SK-N-SH (cell line): Measurements from ENCODE around the gene RCAN1. TPM values are rescaled to one million over a fixed set of nuclear protein-coding genes. Genes with fewer than 3 reads are reported as not detected.

Experiments used
- CTCF ChIA-PET: fragments of 300-600, 350-600 bp; formaldehyde crosslinking; extraction: SDS; loops from one replicate; lab custom pipeline; 2021; lab: Yijun Ruan, JAX
- POLR2A ChIA-PET: fragments of 350-600 bp; sonication (Branson Sonifier 250); formaldehyde crosslinking; extraction: SDS; loops from one replicate; lab custom pipeline; 2020; ENCODE audit warnings: antibody characterized with exemption, inconsistent platforms; lab: Yijun Ruan, JAX
- DNase-seq: peaks from one replicate; pipeline ENCODE4 v3.0.0; 2012
- H2AFZ ChIP-seq: fragments of 200-600 bp; sonication (generic); 2 replicates; pipeline ENCODE4 v1.8.1; 2016; ENCODE audit warnings: antibody characterized with exemption, mild to moderate bottlenecking, low read depth
- H3F3A ChIP-seq: fragments of 200-600 bp; sonication (generic); replicated peaks from 2 replicates; pipeline ENCODE3; 2016; ENCODE audit warnings: antibody characterized with exemption, mild to moderate bottlenecking; ENCODE audit not compliant: insufficient read depth
- H3K27ac ChIP-seq, 2 experiments: fragments of 200-500 bp in 1 of 2; fragments of 200-600 bp in 1 of 2; sonication (Bioruptor generic) in 1 of 2; sonication (generic), shearing (Covaris generic) in 1 of 2; 2 replicates each; pipeline versions ENCODE4 v1.5.1 to v1.6.1; 2014 to 2016; ENCODE audit warnings: low read depth in 2 of 2, inconsistent platforms in 1 of 2, low read length in 1 of 2, mild to moderate bottlenecking in 1 of 2, mixed read lengths in 1 of 2
- H3K27me3 ChIP-seq: fragments of 200-600 bp; sonication (generic), shearing (Covaris generic); 2 replicates; pipeline ENCODE4 v1.6.1; 2016; ENCODE audit warnings: mixed run types; ENCODE audit not compliant: insufficient read depth
- H3K36me3 ChIP-seq, 2 experiments: fragments of 200-500 bp in 1 of 2; fragments of 200-600 bp in 1 of 2; sonication (Bioruptor generic) in 1 of 2; sonication (generic) in 1 of 2; replicated peaks in 1 of 2; 2 replicates each; pipeline versions ENCODE3 to v1.5.1; 2014 to 2016; ENCODE audit warnings: low read length in 1 of 2, mild to moderate bottlenecking in 1 of 2; ENCODE audit not compliant: insufficient read depth in 2 of 2, control insufficient read depth in 1 of 2
- H3K4me1 ChIP-seq, 2 experiments: fragments of 200-500 bp in 1 of 2; fragments of 200-600 bp in 1 of 2; sonication (Bioruptor generic) in 1 of 2; sonication (generic), shearing (Covaris generic) in 1 of 2; 2 replicates each; pipeline versions ENCODE4 v1.5.1 to v1.6.1; 2014 to 2016; ENCODE audit warnings: low read depth in 1 of 2, low read length in 1 of 2, mixed run types in 1 of 2; ENCODE audit not compliant: insufficient read depth in 2 of 2, control insufficient read depth in 1 of 2
- H3K4me2 ChIP-seq: fragments of 200-600 bp; sonication (generic), shearing (Covaris generic); 2 replicates; pipeline ENCODE4 v1.6.1; 2017; ENCODE audit warnings: mixed run types
- H3K4me3 ChIP-seq, 2 experiments: fragments of 200-500 bp in 1 of 2; fragments of 200-600 bp in 1 of 2; sonication (Bioruptor generic) in 1 of 2; sonication (generic), shearing (Covaris generic) in 1 of 2; 2 replicates each; pipeline versions ENCODE4 v1.5.1 to v1.8.1; 2014 to 2016; ENCODE audit warnings: low read depth in 2 of 2, inconsistent platforms in 1 of 2, low read length in 1 of 2, mild to moderate bottlenecking in 1 of 2, mixed read lengths in 1 of 2, moderate library complexity in 1 of 2
- H3K79me2 ChIP-seq: fragments of 200-600 bp; sonication (generic); 2 replicates; pipeline ENCODE4 v1.8.1; 2017; ENCODE audit warnings: mild to moderate bottlenecking; ENCODE audit not compliant: insufficient read depth
- H3K9ac ChIP-seq: fragments of 200-600 bp; sonication (generic); 2 replicates; pipeline ENCODE4 v1.6.1; 2017; ENCODE audit warnings: mixed run types
- H3K9me2 ChIP-seq: fragments of 200-600 bp; sonication (generic); 2 replicates; pipeline ENCODE4 v1.6.1; 2017; ENCODE audit warnings: mixed run types
- H3K9me3 ChIP-seq: fragments of 200-600 bp; sonication (generic); 2 replicates; pipeline ENCODE4 v1.6.1; 2017; ENCODE audit warnings: mixed run types, mild to moderate bottlenecking, moderate library complexity
- H4K20me1 ChIP-seq: fragments of 200-600 bp; sonication (generic); 2 replicates; pipeline ENCODE4 v1.6.1; 2017; ENCODE audit warnings: mild to moderate bottlenecking, mixed run types; ENCODE audit not compliant: insufficient read depth
- FOSL2 ChIP-seq: IDR thresholded peaks from 2 replicates; pipeline ENCODE4 v1.4.0; 2012; ENCODE audit warnings: low read depth, mild to moderate bottlenecking, moderate library complexity, borderline replicate concordance
- FOXJ3 ChIP-seq: sonication (generic); formaldehyde crosslinking; IDR thresholded peaks from 2 replicates; pipeline ENCODE4 v1.5.1; 2020; ENCODE audit warnings: mild to moderate bottlenecking, missing genetic modification reagents
- FOXM1 ChIP-seq: IDR thresholded peaks from 2 replicates; pipeline ENCODE4 v1.4.0; 2012; ENCODE audit warnings: low read depth, mild to moderate bottlenecking
- GATA2 ChIP-seq: sonication (generic); formaldehyde crosslinking; IDR thresholded peaks from 2 replicates; pipeline ENCODE4 v1.5.0; 2020; ENCODE audit warnings: mild to moderate bottlenecking, missing genetic modification reagents
- MEF2A ChIP-seq: IDR thresholded peaks from 2 replicates; pipeline ENCODE4 v1.4.0; 2012; ENCODE audit warnings: low read depth, borderline replicate concordance
- MXI1 ChIP-seq: IDR thresholded peaks from 2 replicates; pipeline ENCODE4 v1.6.1; 2012; ENCODE audit warnings: mild to moderate bottlenecking, low read depth, low read length, improper control_type of control experiment
- RFX5 ChIP-seq: IDR thresholded peaks from 2 replicates; pipeline ENCODE4 v1.6.1; 2012; ENCODE audit warnings: mild to moderate bottlenecking, improper control_type of control experiment, low read length
- RXRA ChIP-seq: IDR thresholded peaks from 2 replicates; pipeline ENCODE4 v1.4.0; 2012; ENCODE audit warnings: low read depth, mild to moderate bottlenecking, borderline replicate concordance
- SMC3 ChIP-seq: IDR thresholded peaks from 2 replicates; pipeline ENCODE4 v1.6.1; 2012; ENCODE audit warnings: low read depth, low read length, improper control_type of control experiment
- TAF1 ChIP-seq: IDR thresholded peaks from 2 replicates; pipeline ENCODE4 v1.6.1; 2012; ENCODE audit warnings: low read depth, mild to moderate bottlenecking, low read length, moderate library complexity, borderline replicate concordance
- TCF12 ChIP-seq: IDR thresholded peaks from 2 replicates; pipeline ENCODE4 v1.4.0; 2012
- YY1 ChIP-seq: IDR thresholded peaks from 2 replicates; pipeline ENCODE4 v1.4.0; 2012; ENCODE audit warnings: low read depth, mild to moderate bottlenecking
- WGBS: methylation state at CpG from one replicate; pipeline ENCODE4 v1.1.6; 2017; ENCODE audit warnings: low lambda C conversion rate; 5-methylcytosine and 5-hydroxymethylcytosine counted together
- polyA plus RNA-seq, 3 experiments: library from polyadenylated mRNA; depleted of rRNA; stranded (reverse); fragments of >200 nt; gene quantifications; 2 replicates each; pipeline ENCODE4 v1.2.3, GENCODE V29; 2012
- TF ChIP-seq, protein P1 (sequence below): IDR thresholded peaks from 2 replicates; pipeline ENCODE4 v1.4.0; 2012; ENCODE audit warnings: low read depth, borderline replicate concordance
- TF ChIP-seq, protein P2 (sequence below): IDR thresholded peaks from 2 replicates; pipeline ENCODE4 v1.4.0; 2012; ENCODE audit warnings: low read depth
- TF ChIP-seq, protein P3 (sequence below): fragments of 150-350 bp; IDR thresholded peaks from 2 replicates; pipeline ENCODE4 v1.6.1; 2017; ENCODE audit warnings: antibody characterized with exemption, low read length, low read depth, borderline replicate concordance

RCAN1 gene
- polyA plus RNA-seq, 1 of the 3 experiments (the other 2 are of a cell fraction): 16.7 TPM

DNA sequence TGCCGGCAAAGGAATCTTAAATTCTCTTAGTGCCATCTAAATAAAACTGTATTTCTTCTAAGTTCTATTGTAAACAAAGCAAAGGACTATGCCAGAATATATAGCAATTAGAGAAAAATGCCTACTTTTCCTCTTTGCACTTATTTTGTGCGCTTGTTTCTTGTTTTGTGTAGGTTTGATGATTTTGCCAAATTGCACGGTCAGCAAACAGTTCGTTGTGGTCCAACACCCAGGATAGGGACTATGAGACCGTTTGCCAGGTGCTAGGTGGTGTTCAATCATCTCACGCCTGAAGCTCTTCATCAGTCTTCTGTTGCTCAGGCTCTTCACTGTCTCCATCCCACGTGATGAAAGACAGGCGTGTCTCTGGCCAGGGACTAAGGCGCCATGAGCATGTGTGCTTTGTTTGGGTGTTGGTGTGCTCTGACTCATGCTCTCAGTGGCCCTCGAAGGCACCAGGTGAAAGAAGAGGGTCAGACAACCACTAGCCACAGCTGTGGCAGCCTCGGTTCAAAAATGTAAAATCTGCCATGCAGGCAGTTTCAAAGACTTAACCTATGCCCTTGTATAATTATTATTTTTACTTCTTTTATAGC, 66.0 kb downstream of the RCAN1 start (continued):
- TF ChIP-seq, protein P1, sequence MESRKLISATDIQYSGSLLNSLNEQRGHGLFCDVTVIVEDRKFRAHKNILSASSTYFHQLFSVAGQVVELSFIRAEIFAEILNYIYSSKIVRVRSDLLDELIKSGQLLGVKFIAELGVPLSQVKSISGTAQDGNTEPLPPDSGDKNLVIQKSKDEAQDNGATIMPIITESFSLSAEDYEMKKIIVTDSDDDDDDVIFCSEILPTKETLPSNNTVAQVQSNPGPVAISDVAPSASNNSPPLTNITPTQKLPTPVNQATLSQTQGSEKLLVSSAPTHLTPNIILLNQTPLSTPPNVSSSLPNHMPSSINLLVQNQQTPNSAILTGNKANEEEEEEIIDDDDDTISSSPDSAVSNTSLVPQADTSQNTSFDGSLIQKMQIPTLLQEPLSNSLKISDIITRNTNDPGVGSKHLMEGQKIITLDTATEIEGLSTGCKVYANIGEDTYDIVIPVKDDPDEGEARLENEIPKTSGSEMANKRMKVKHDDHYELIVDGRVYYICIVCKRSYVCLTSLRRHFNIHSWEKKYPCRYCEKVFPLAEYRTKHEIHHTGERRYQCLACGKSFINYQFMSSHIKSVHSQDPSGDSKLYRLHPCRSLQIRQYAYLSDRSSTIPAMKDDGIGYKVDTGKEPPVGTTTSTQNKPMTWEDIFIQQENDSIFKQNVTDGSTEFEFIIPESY: no peak
- no peak for TF ChIP-seq RXRA
- TF ChIP-seq TCF12: no peak
- TF ChIP-seq, protein P2, sequence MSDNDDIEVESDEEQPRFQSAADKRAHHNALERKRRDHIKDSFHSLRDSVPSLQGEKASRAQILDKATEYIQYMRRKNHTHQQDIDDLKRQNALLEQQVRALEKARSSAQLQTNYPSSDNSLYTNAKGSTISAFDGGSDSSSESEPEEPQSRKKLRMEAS: no peak
- TF ChIP-seq, all 33 proteins: peak for 0

DNA sequence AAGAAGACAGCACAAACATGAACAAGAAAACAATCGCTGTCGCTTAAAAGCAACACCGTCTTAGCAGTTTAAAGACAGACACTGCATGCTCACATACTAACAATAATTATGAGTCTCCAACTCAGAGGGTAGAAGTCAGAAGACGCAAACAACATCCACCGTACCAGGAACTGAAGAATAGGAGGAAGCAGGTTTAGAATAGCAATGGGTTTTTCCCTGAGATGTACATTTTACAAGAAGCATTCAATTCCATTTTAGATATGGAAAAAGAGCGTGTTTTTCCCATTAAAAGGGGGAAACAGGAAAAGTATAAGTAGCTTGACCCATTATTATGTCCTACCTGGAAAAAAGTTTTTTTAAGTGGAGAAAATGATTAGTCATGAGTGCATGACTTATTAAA, 68.4 kb downstream of the RCAN1 start:
- no peak for DNase-seq
- no peaks in the 10 kb centered on the region for H3K36me3 ChIP-seq
- H3K27me3 ChIP-seq: no peaks in the 10 kb centered on the region
- ChIA-PET CTCF (interaction anchor here (0.9 to 1.2 kb wide), 2 partner anchors 56 to 184 kb away, joined by 3 read pairs; no protein-coding TSS in a partner anchor), POLR2A (no interaction called here)
- H3K9me3 ChIP-seq: no peaks in the 10 kb centered on the region
- 97% methylated on average over 6 of the region's 6 CpGs for WGBS
- no peak overlapping the region for H2AFZ ChIP-seq
- H3K4me1 ChIP-seq: peaks cover 2 to 16% of the 10 kb centered on the region in 2 experiments; a peak in 3 of 4 replicates
- peak overlapping the region in 1 of 2 experiments; percentile 73; a peak in 2 of 4 replicates for H3K27ac ChIP-seq
- TF ChIP-seq TAF1 (no peak), YY1 (no peak), SMC3 (no peak), MXI1 (no peak), FOXJ3 (CRISPR knock-in tag) (no peak), GATA2 (CRISPR knock-in tag) (no peak), RFX5 (no peak), FOXM1 (no peak), FOSL2 (no peak), MEF2A (no peak)
- TF ChIP-seq, protein P3, sequence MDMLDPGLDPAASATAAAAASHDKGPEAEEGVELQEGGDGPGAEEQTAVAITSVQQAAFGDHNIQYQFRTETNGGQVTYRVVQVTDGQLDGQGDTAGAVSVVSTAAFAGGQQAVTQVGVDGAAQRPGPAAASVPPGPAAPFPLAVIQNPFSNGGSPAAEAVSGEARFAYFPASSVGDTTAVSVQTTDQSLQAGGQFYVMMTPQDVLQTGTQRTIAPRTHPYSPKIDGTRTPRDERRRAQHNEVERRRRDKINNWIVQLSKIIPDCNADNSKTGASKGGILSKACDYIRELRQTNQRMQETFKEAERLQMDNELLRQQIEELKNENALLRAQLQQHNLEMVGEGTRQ: no peak
- H3K4me3 ChIP-seq: no peak overlapping the region
- no peak overlapping the region for H3K9ac ChIP-seq
- no peaks in the 10 kb centered on the region for H4K20me1 ChIP-seq
- H3F3A ChIP-seq: peaks cover 4% of the 10 kb centered on the region
- H3K4me2 ChIP-seq: no peak overlapping the region
- no peaks in the 10 kb centered on the region for H3K9me2 ChIP-seq
- H3K79me2 ChIP-seq: 0 out of 2 replicates have a peak, but pooled peaks cover 4% of the 10 kb centered on the region
